Ascending aorta (tissue), 2 donors: ENCODE data around the gene TRAIP. TPM values are rescaled to one million over a fixed set of nuclear protein-coding genes. Genes with fewer than 3 reads are reported as not detected.
"Not testable (repeated sequence)": the region's sequence is repeated elsewhere in the genome, so short reads cannot be mapped to it uniquely, and the experiment has no call there.

Experiments
- DNase-seq, 2 donors: peaks; one replicate each; pipeline ENCODE4 v3.0.0-alpha.2; 2019; ENCODE audit warnings: low spot score in 2 of 2
- H3K27ac ChIP-seq, 2 donors: fragments of 200-600 bp; sonication (generic); one replicate each; pipeline ENCODE4 v1.5.1; 2016 to 2017; ENCODE audit warnings: mild to moderate bottlenecking in 1 of 2
- H3K27me3 ChIP-seq: fragments of 200-600 bp; sonication (generic); one replicate; pipeline ENCODE4 v1.5.1; 2017
- H3K36me3 ChIP-seq, 2 donors: fragments of 200-600 bp; sonication (generic); one replicate each; pipeline ENCODE4 v1.5.1; 2016
- H3K4me1 ChIP-seq, 2 donors: fragments of 200-600 bp; sonication (generic); one replicate each; pipeline ENCODE4 v1.5.1; 2016 to 2017; ENCODE audit warnings: mild to moderate bottlenecking in 1 of 2
- H3K4me3 ChIP-seq, 2 donors: fragments of 200-600 bp; sonication (generic); one replicate each; pipeline ENCODE4 v1.5.1; 2016 to 2017; ENCODE audit warnings: mild to moderate bottlenecking in 1 of 2
- H3K9me3 ChIP-seq, 2 donors: fragments of 200-600 bp; sonication (generic); one replicate each; pipeline ENCODE4 v1.5.1; 2016
- intact Hi-C: fragments of 100-400 bp; cut with DNase I; formaldehyde crosslinking; loops from one replicate; pipeline ENCODE4 v1.15.1; 2023
- total RNA-seq: library from RNA; depleted of rRNA; stranded (reverse); fragments of >200 nt; gene quantifications from one replicate; pipeline ENCODE4 v1.1.0, GENCODE V29; 2016
- TF ChIP-seq, protein P1 (sequence below), 3 experiments: fragments of 200-600 bp in 2 of 3; fragments of 450-650 bp in 1 of 3; sonication (generic) in 2 of 3; IDR thresholded peaks; one replicate each; pipeline ENCODE4 v1.5.1; 2016 to 2019; ENCODE audit warnings: antibody characterized with exemption in 3 of 3, mild to moderate bottlenecking in 1 of 3, moderate library complexity in 1 of 3

The TRAIP gene
- total RNA-seq, 1 donor from 2014 or later, result not detected

DNA sequence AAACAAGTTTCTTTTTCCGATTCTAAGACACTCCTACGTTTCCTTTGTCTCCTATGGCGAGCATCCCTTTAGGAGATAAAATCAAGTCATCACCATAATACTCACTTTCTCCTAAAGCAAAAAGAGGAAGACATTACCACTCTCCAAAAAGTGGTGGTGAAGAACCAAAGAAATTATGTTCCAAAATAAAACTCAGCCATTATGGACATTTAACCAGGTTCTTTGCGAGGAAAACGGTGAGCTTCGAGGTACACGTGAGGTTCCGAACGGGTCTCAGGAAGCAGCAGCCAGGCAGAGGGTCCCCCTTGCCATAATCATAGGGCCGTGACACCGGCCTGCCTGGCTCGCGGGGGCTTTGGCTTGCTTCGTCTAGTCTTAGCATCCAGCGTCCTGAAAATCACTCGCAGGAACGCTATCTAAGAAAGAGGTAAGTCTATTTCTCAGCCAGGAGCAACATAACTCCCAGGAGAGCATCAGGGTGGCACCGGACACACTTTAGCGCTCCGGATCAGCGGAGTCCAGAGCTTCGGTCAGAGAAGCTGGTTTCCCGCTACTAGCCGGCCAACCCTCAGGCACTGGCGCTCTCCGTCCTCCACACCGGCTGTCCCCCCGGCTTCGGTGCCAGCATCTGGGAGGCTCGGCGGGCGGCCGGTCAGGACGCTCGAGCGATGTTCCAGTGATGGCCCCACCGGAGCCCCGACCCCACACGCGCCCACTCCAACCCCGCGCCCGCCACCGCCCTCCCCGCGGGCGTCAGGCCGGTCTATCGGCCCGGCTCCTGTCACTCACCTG is 70.6 kb downstream of the TRAIP start:
- Histone ChIP-seq H3K27me3 (no peaks in the 10 kb centered on the region), H3K4me3 (peak overlapping the region; percentile 82 to 96), H3K4me1 (peaks cover 10 to 23% of the 10 kb centered on the region in 2 donors), H3K9me3 (no peaks in the 10 kb centered on the region), H3K36me3 (peaks cover 4 to 12% of the 10 kb centered on the region in 2 donors), H3K27ac (peak overlapping the region; percentile 91 to 92)
- peak in 1 of 2 donors; percentile 69 for DNase-seq
- TF ChIP-seq, protein P1, sequence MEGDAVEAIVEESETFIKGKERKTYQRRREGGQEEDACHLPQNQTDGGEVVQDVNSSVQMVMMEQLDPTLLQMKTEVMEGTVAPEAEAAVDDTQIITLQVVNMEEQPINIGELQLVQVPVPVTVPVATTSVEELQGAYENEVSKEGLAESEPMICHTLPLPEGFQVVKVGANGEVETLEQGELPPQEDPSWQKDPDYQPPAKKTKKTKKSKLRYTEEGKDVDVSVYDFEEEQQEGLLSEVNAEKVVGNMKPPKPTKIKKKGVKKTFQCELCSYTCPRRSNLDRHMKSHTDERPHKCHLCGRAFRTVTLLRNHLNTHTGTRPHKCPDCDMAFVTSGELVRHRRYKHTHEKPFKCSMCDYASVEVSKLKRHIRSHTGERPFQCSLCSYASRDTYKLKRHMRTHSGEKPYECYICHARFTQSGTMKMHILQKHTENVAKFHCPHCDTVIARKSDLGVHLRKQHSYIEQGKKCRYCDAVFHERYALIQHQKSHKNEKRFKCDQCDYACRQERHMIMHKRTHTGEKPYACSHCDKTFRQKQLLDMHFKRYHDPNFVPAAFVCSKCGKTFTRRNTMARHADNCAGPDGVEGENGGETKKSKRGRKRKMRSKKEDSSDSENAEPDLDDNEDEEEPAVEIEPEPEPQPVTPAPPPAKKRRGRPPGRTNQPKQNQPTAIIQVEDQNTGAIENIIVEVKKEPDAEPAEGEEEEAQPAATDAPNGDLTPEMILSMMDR (IDR thresholded peaks at IDR 0.05), result no peak
- intact Hi-C loops, result loop anchor here (1.0 to 5.0 kb wide), 5 partner anchors 17 to 663 kb away; partner anchors contain the start of genes TRAIP and USP19

DNA sequence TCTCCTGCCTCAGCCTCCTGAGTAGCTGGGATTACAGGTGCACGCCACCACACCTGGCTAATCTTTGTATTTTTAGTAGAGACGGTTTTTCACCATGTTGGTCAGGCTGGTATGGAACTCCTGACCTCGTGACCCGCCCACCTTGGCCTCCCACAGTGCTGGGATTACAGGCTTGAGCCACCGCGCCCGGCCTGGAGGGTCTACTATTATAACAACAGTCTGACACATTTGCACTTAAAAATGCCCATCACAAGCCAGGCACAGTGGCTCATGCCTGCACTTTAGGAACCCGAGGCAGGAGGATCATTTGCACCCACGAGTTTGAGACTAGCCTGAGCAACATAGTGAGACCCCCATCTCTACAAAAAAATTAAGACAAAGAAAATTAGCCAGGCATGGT is 74.1 kb downstream of the TRAIP start:
- H3K27me3 ChIP-seq, H3K9me3 ChIP-seq, H3K4me3 ChIP-seq, intact Hi-C loops, H3K27ac ChIP-seq: not testable (repeated sequence)
- H3K4me1 ChIP-seq, result peaks cover 10 to 22% of the 10 kb centered on the region in 2 donors
- H3K36me3 ChIP-seq, result peaks cover 5 to 21% of the 10 kb centered on the region in 2 donors
- DNase-seq, result peak in 1 of 2 donors; percentile 46

DNA sequence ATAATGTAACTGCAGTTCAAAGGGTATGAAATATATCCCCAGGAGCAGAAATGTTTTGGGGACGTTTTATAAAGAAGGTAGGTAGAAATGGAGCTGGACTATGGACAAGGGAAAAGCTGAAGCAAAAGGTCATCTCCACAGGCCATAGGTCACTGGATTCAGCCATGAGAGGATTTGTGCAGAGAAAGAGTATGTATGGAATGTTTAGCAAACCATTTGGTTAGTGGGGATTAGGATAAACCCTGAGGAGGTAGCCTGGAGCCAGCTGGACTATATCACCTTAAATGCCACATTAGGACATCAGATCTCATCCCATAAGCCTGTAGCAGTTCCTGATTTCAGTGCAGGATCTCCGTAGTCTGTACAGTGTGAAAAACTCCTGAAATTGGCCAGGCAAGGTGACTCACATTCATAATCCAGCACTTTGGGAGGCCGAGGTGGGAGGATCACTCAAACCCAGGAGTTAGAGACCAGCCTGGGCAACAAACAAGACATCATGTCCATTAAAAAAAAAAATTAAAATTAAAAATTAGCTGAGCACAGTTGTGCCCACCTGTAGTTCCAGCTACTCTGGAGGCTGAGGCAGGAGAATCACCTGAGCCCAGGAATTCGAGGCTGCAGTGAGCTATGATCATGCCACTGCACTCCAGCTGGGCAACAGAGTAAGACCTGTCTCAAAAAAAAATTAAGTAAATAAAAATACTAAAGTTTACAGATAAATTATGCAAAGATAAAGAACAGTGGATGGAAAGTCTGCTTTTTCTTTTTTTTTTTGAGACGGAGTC is 74.8 kb downstream of the TRAIP start:
- intact Hi-C loops, result no loop called here
- no peaks in the 10 kb centered on the region for H3K9me3 ChIP-seq
- H3K27ac ChIP-seq, result no peak overlapping the region
- no peak overlapping the region for H3K4me3 ChIP-seq
- no peaks in the 10 kb centered on the region for H3K27me3 ChIP-seq
- H3K36me3 ChIP-seq, result peaks cover 10 to 27% of the 10 kb centered on the region in 2 donors
- H3K4me1 ChIP-seq, result peaks cover 6 to 16% of the 10 kb centered on the region in 2 donors
- TF ChIP-seq, protein P1 (IDR thresholded peaks at IDR 0.05), result no peak
- DNase-seq, result peak in 1 of 2 donors; percentile 22

DNA sequence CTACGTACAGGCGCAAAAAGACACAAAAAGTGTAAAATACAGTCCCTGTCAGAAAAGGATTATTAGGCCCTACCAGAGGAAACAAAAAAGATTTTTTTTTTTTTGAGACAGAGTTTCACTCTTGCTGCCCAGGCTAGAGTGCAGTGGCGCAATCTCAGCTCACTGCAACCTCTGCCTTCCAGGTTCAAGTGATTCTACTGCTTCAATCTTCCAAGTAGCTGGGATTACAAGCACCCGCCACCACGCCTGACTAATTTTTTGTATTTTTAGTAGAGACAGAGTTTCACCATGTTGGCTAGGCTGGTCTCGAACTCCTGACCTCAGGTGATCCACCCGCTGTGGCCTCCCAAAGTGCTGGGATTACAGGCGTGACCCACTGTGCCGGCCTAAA is 75.4 kb downstream of the TRAIP start:
- intact Hi-C loops, H3K27ac ChIP-seq, H3K9me3 ChIP-seq, H3K27me3 ChIP-seq, H3K4me3 ChIP-seq: not testable (repeated sequence)
- DNase-seq, result peak in 1 of 2 donors; percentile 46
- H3K4me1 ChIP-seq, result peaks cover 6 to 16% of the 10 kb centered on the region in 2 donors
- peaks cover 10 to 27% of the 10 kb centered on the region in 2 donors for H3K36me3 ChIP-seq

DNA sequence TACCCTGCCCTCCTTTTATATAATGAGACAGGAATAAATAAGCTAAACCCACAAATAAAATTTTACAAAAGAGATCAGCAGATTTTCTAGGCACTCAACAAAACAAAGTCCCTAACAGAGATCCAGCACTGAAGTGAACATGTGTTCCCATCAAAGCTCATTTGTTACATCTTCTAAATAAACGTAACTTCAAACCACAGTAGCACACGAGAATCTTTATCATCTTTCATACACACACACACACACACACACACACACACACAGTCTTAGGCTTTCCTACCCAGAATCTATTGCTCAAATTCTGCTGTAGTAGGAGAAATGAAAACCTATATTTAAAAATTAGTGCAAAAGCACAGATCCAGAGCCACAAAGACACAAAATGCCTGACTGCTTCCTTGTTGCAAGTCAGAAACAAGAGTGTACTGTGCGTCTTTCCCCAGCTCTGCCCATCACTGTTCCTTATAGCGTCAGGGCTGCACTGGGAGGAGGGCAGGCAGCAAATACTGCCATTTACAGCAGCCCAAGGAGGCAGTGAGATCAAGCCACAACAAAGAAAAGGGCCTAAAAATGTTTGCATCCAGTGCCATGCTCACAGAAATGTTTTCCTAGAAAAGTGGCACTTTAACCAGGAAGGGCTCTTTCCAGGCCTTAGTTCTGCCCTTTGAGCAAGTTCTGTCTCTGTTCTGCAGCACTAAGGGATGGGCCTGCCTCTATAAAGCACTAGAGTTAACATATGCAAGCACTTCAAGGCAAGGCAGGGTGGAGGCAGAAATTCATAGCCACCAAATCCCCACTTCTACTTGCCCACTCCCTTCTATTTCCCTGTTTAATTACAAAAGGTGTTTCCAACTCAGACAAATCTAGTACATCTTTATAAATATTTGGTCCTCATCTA is 76.0 kb downstream of the TRAIP start:
- TF ChIP-seq, protein P1 (IDR thresholded peaks at IDR 0.05), result no peak
- Histone ChIP-seq H3K4me3 (no peak overlapping the region), H3K27ac (no peak overlapping the region), H3K36me3 (peaks cover 10 to 27% of the 10 kb centered on the region in 2 donors), H3K9me3 (no peaks in the 10 kb centered on the region), H3K4me1 (peaks cover 6 to 16% of the 10 kb centered on the region in 2 donors), H3K27me3 (no peaks in the 10 kb centered on the region)
- intact Hi-C loops, result no loop called here
- peak in 1 of 2 donors; percentile 21 for DNase-seq
